ENCODE results near the gene RIT1.
A peak's percentile ranks its signal among the peaks of the same experiment; 100 is the strongest.
"Not testable (repeated sequence)": the region's sequence is repeated elsewhere in the genome, so short reads cannot be mapped to it uniquely, and the experiment has no call there.

RIT1 gene

GRCh38 chr1:155933591-155934096 is 22.5 kb upstream of the RIT1 start:
- DNase-seq (ENCODE audit: low spot score) = no peak

- peak; percentile 50 for DNase-seq (ENCODE audit: low spot score)
Observed at GRCh38 chr1:155932487-155932886, 21.3 kb upstream of the RIT1 start.

DNA sequence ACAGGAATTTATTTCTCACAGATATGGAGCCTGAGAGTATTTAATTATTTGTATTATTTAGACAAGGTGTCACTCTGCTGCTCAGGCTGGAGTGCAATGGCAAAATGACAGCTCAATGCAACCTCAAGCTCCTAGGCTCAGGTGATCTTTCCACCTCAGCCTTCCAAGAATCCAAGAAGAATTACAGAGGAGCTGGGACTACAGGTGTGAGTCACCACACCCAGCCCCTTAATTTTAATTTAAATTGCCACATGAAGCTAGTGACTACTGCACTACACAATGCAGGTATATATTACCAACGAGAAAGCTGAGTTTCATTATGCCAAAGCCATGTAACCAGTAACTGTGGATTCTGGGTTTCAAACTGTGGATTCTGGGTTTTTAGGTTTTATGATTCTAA is 20.9 kb upstream of the RIT1 start:
- no peak for DNase-seq (ENCODE audit: low spot score)

DNA sequence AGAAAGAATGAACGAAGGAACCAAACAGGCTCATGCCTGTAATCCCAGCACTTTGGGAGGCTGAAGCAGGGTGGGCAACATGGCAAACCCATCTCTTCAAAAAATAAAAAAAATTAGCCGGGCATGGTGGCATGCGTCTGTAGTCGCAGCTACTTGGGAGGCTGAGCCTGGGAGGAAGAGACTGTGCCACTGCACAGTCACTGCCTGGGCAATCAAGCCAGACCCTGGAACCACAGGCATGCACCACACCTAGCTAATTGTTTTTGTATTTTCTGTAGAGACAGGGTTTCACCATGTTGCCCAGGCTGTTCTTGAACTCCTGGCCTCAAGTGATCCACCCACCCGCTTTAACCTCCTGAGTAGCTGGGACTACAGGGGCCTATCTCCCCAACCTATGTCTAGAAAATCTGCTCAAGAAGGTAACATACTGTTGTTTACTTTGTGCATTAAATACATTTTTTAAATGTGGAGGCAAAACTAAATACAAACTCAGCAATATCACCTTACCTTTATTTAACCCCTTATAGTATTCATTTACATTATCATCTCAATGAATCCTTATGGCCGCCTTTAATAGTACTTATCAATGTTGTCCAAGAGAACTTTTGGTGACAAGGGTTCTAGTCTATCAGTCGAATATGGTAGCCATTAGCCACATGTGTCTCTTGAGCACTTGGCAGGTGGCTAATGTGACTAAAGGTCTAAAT is 20.3 kb upstream of the RIT1 start:
- DNase-seq (ENCODE audit: low spot score) = no peak

DNA sequence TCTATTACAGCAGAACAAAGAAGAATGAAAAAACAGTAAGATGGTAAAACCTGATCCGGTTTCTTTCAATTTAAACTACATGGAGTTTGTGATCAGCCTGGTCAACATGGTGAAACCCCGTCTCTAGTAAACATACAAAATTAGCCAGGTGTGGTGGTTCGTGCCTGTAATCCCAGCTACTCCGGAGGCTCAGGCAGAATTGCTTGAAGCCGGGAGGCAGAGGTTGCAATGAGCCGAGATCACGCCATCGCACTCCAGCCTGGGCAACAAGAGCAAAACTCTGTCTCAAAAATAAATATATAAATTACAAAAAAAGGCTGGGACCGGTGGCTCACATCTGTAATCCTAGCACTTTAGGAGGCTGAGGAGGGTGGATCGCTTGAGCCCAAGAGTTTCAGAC is 19.6 kb upstream of the RIT1 start:
- not testable (repeated sequence) for DNase-seq (ENCODE audit: low spot score)

GRCh38 chr1:155929057-155929456 is 17.9 kb upstream of the RIT1 start:
- DNase-seq (ENCODE audit: low spot score) = no peak

DNA sequence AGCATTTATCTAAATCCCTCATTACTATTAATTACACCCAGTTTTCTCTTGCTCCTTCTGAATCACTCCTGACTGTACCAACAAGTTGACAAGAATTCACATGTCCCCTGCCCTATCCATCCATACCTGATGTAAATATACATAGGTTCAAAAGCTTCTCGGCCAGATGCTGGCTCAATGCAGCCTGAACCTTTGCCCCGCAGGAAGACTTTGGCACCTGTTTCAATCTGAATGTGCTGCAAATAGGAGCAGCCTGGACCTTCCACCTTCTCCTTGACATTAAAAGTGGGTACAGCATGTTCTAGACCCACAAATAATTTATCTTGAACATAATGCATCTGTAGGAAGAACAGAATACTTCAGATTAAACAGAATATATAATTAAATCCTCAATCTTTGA is 14.4 kb upstream of the RIT1 start:
- no peak for DNase-seq (ENCODE audit: low spot score)

DNA sequence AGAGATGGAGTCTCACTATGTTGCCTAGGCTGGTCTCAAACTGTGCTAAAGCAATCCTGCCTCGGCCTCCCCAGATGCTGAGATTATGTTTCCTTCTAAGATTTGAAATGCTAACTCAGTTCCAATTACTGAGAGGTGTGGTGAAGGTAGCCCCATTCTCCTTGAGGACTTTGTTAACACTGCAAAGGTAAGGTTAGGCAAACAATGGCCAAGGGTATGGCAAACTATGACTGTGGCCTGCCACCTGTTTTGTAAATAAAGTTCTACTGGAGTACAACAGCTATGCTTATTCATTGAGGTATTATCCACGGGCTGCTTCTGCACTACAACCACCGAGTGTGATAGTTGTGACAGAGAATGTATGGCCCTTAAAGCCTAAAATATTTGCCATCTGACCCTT is 9.6 kb upstream of the RIT1 start:
- no peak for DNase-seq (ENCODE audit: low spot score)

GRCh38 chr1:155919801-155920200 is 8.7 kb upstream of the RIT1 start:
- DNase-seq (ENCODE audit: low spot score) = no peak

- no peak for DNase-seq (ENCODE audit: low spot score)
Observed at GRCh38 chr1:155918660-155919059, 7.5 kb upstream of the RIT1 start.

DNA sequence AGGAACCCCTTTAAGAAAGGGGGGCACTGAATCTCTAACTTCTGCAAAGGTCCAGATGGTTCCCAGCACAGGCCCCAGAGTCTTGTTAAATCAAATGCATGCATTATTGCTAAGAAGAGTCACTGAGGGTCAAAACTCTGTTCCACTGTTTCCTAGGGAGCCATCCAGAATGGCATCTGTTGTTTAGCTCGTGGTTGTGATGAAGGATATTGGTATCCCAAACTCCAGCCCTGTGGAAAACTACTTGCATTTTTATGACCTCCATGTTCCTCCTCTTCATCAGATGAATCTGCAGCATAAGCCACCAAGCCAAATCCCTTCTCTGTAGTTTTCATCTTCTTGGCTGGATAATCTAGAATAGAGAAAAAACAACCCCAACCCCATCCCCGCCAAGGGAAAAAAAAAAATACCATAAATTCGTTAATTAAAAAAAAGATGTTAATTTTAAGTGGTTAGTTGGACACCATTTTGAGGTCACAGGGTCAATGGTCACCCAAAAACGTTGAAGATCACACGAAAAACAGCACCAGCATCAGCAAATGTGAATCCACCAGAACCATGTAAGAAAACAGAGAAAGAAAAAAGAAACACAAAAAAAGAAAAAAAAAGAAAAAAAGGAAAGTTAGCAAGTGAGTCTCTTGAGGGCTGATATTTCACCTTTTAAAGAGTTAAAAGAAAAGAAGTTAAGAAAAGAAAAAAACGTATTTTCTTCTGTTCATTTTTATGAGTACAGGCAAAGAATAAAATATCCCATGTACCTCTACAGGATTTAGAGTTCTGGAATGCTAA is 3.0 kb upstream of the RIT1 start:
- DNase-seq (ENCODE audit: low spot score) = no peak

DNA sequence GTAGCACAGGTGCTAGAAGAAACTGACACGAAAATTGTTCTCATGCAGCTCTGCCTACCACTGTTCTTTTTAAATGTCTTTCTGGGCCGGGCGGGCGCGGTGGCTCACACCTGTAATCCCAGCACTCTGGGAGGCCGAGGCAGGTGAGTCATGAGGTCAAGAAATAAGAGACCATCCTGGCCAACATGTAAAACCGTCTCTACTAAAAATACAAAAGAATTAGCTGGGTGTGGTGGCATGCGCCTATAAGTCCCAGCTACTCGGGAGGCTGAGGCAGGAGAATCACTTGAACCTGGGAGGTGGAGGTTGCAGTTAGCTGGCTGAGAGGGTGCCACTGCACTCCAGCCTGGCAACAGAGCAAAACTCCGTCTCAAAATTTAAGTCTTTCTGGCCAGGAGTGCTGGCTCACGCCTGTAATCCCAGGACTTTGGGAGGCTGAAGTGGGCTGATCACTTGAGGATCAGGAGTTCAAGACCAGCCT is 947 bp upstream of the RIT1 start:
- DNase-seq (ENCODE audit: low spot score) = no peak

- DNase-seq (ENCODE audit: low spot score) = peak; percentile 39
Observed at GRCh38 chr1:155910621-155911121, 478 bp downstream of the RIT1 start.

DNA sequence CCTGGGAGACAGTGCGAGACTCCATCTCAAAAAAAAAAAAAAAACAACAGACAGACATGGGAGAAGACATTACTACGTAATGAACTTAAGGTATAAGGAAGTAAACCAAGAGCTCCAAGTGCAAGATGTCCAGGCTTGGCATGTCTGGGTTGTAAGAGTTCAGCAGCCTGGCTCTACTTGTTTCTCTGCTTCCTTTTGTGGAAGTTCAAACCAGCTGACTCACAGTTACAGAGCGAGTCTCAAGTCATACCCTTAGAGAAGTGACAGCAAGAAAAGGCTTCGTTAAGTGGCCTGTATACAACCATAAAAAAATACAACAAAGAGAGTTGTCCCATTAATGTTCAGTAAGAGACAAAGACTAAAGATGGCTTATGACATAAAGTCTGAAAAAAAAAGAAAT is 1.3 kb downstream of the RIT1 start:
- peak; percentile 48 for DNase-seq (ENCODE audit: low spot score)

DNA sequence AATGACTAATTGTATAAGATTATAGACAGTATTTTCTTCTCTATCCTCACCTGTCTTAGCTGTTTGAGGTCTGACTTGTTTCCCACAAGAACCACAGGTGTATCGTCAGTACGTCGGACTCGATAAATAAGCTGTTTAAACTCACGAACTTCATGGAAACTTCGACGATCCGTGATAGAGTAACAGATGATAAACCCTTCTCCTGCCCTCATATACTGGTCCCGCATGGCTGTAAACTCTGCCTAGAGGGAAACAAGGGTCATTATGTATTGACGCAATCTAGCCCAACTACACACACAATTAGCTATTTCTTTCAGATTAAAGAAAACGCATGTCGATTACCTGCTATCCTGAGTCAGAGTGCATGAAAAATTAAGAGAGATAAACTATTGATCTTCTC is 6.9 kb downstream of the RIT1 start:
- no peak for DNase-seq (ENCODE audit: low spot score)

DNA sequence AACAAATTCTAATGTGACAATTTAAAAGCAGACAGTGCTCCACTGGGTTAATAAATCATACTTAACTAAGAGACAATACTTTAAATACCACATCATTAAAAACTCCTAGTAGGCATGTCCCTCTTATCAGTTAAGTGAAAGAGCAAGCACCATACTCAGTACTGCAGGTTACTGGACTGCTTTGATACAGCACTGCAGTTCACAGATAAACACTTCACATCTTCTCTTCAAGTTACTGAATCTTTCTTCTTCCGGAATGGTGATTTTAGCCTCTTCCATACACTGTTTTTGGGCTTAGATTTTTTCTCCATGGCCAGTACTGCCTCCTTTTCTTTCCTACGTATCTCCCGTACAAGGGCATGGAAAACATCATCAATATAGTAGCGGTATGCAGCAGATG is 11.0 kb downstream of the RIT1 start:
- DNase-seq (ENCODE audit: low spot score) = no peak

GRCh38 chr1:155899683-155900082 is 11.5 kb downstream of the RIT1 start:
- DNase-seq (ENCODE audit: low spot score) = no peak

DNA sequence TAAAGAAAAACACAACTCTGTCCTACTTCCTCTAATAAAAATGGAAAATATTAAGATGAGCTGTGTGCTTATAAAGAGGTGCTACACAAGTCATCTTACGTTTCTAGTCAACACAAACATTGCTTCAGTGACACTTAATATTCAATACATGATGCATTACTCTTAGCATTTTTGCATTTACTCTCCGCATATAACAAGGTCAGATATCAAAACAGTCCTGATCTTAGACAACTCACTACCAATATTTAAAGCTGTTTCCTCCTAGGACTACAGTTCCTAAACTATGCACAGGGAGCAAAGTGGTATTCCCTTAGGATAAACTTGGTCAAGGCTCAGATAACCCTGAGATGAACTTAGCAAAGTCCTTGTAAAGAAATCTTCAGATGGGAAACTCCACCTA is 12.3 kb downstream of the RIT1 start:
- no peak for DNase-seq (ENCODE audit: low spot score)

- DNase-seq (ENCODE audit: low spot score) = no peak
Observed at GRCh38 chr1:155897746-155898145, 13.4 kb downstream of the RIT1 start.

DNA sequence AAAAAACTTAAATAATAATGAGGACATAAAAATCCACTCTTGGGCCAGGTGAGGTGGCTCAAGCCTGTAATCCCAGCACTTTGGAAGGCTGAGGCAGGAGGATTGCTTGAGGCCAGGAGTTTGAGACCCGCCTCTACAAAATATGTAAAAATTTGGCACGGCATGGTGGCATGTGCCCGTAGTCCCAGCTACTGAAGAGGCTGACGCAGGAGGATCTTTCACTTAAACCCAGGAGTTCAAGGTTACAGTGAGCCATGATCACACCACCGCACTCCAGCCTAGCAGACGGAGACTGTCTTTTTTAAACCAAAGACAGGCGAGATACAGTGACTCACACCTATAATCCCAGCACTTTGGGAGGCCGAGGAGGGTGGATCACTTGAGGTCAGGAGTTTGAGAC is 14.7 kb downstream of the RIT1 start:
- not testable (repeated sequence) for DNase-seq (ENCODE audit: low spot score)

DNA sequence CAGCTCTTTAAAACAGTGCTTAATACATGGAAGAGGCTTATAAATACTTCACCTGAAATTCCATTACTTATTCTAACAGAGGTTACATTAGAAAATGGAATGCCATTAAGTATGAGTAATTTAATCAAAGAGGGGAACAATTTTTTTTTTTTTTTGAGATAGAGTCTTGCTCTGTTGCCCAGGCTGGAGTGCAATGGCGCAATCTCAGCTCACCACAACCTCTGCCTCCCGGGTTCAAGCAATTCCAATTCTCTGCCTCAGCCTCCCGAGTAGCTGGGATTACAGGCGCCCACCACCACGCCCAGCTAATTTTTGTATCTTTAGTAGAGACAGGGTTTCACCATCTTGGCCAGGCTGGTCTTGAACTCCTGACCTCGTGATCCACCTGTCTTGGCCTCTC is 15.5 kb downstream of the RIT1 start:
- DNase-seq (ENCODE audit: low spot score) = not testable (repeated sequence)

GRCh38 chr1:155893389-155894142 is 17.6 kb downstream of the RIT1 start:
- peak; percentile 93 for DNase-seq (ENCODE audit: low spot score)
